GM12878 (cell line): ENCODE measurements around the gene GALNT18. TPM values are rescaled to one million over a fixed set of nuclear protein-coding genes. Genes with fewer than 3 reads are reported as not detected.

ENCODE experiments used
- ATAC-seq: fragments of 200-7000 bp; cut with Tn5 transposase; 3 replicates; pipeline ENCODE4 v1.9.1; 2020; ENCODE audit warnings: mild to moderate bottlenecking, moderate library complexity
- BruUV-seq: library from RNA; stranded (reverse); fragments of 400-500 nt; replicated peaks from 2 replicates; lab custom pipeline; 2021; lab: Mats Ljungman, UMichigan
- CTCF ChIA-PET: fragments of 300-600 bp; sonication (Branson Sonifier 250); formaldehyde crosslinking; extraction: SDS; loops from one replicate; lab custom pipeline; 2021; ENCODE audit warnings: inconsistent platforms; lab: Yijun Ruan, JAX
- POLR2A ChIA-PET: fragments of 350-600 bp; formaldehyde crosslinking; extraction: SDS; loops from one replicate; lab custom pipeline; 2021; ENCODE audit warnings: inconsistent platforms; lab: Charles Lee
- RAD21 ChIA-PET: fragments of 300-600 bp; sonication (Branson Sonifier 250); formaldehyde crosslinking; loops from one replicate; lab custom pipeline; 2023; ENCODE audit warnings: antibody characterized with exemption; ENCODE audit not compliant: unreplicated experiment; lab: Charles Lee
- SMC1A ChIA-PET: fragments of 300-600 bp; sonication (Branson Sonifier 250); formaldehyde crosslinking; loops from one replicate; lab custom pipeline; 2023; ENCODE audit not compliant: unreplicated experiment, uncharacterized antibody; lab: Charles Lee
- DNase-seq: peaks from one replicate; pipeline ENCODE4 v3.0.0-alpha.2; 2011; ENCODE audit warnings: low read depth, low spot score
- FAIRE-seq: peaks from 3 replicates; lab custom pipeline; 2011; peaks lifted over from hg19 to GRCh38; lab: Jason Lieb, UNC
- H2AFZ ChIP-seq: 2 replicates; pipeline ENCODE4 v1.6.0; 2011; ENCODE audit warnings: low read depth, low read length, control low read depth; ENCODE audit not compliant: control insufficient read depth
- H3K27ac ChIP-seq: 2 replicates; pipeline ENCODE4 v1.5.1; 2011; ENCODE audit warnings: control low read depth; ENCODE audit not compliant: control insufficient read depth, insufficient read depth
- H3K27me3 ChIP-seq, 2 experiments: replicated peaks in 1 of 2; 2 replicates each; pipeline versions ENCODE4 v1.6.0 to v1.6.1; 2011; ENCODE audit warnings: low read length in 1 of 2; ENCODE audit not compliant: control insufficient read depth in 2 of 2, insufficient read depth in 2 of 2
- H3K36me3 ChIP-seq, 2 experiments: 2 replicates each; pipeline ENCODE4 v1.5.1; 2011; ENCODE audit warnings: low read length in 1 of 2; ENCODE audit not compliant: control insufficient read depth in 2 of 2, insufficient read depth in 2 of 2
- H3K4me1 ChIP-seq: 2 replicates; pipeline ENCODE4 v1.6.1; 2011; ENCODE audit warnings: mild to moderate bottlenecking, low read length, moderate library complexity, mixed read lengths; ENCODE audit not compliant: control insufficient read depth, insufficient read depth
- H3K4me2 ChIP-seq: 2 replicates; pipeline ENCODE4 v1.6.0; 2011; ENCODE audit warnings: control low read depth; ENCODE audit not compliant: control insufficient read depth, insufficient read depth
- H3K4me3 ChIP-seq: fragments of 200-600 bp; sonication (generic); 2 replicates; pipeline ENCODE4 v1.5.1; 2016
- H3K79me2 ChIP-seq: 2 replicates; pipeline ENCODE4 v1.6.0; 2011; ENCODE audit warnings: low read length; ENCODE audit not compliant: control insufficient read depth, insufficient read depth
- H3K9ac ChIP-seq: 2 replicates; pipeline ENCODE4 v1.8.0; 2011; ENCODE audit warnings: low read length, control low read depth, mixed read lengths; ENCODE audit not compliant: control insufficient read depth, insufficient read depth
- H3K9me3 ChIP-seq: replicated peaks from 3 replicates; pipeline ENCODE4 v1.5.1; 2011; ENCODE audit warnings: mild to moderate bottlenecking, low read length; ENCODE audit not compliant: control insufficient read depth, insufficient read depth
- H4K20me1 ChIP-seq: 2 replicates; pipeline ENCODE4 v1.6.0; 2011; ENCODE audit not compliant: control insufficient read depth, insufficient read depth
- BCL11A ChIP-seq: IDR thresholded peaks from 2 replicates; pipeline ENCODE4 v1.6.1; 2011; ENCODE audit warnings: low read depth, low read length
- CHD1 ChIP-seq: IDR thresholded peaks from 2 replicates; pipeline ENCODE4 v1.6.1; 2012; ENCODE audit warnings: low read depth, low read length, improper control_type of control experiment
- EED ChIP-seq: sonication (generic); IDR thresholded peaks from 2 replicates; pipeline ENCODE4 v1.6.1; 2016; ENCODE audit warnings: antibody characterized with exemption, low read depth
- EZH2 ChIP-seq: IDR thresholded peaks from 2 replicates; pipeline ENCODE4 v1.6.1; 2012; ENCODE audit warnings: low read depth, mild to moderate bottlenecking, control low read depth, inconsistent platforms, low read length, borderline replicate concordance; ENCODE audit not compliant: control insufficient read depth
- JUNB ChIP-seq: IDR thresholded peaks from 2 replicates; pipeline ENCODE4 v1.6.1; 2016; ENCODE audit warnings: antibody characterized with exemption, mild to moderate bottlenecking
- MEF2B ChIP-seq: fragments of 450-650 bp; IDR thresholded peaks from 2 replicates; pipeline ENCODE4 v1.6.1; 2018; ENCODE audit warnings: mild to moderate bottlenecking, moderate library complexity; ENCODE audit not compliant: partially characterized antibody, poor library complexity, severe bottlenecking
- NR2C2 ChIP-seq: IDR thresholded peaks from 2 replicates; pipeline ENCODE4 v1.6.1; 2011; ENCODE audit warnings: borderline replicate concordance, low read depth; ENCODE audit not compliant: control insufficient read depth, insufficient read length
- NR2F1 ChIP-seq: fragments of 450-650 bp; conservative IDR thresholded peaks from 2 replicates; pipeline ENCODE4 v1.6.1; 2017; ENCODE audit warnings: mild to moderate bottlenecking
- RUNX3 ChIP-seq: IDR thresholded peaks from 2 replicates; pipeline ENCODE4 v1.6.1; 2012; ENCODE audit warnings: low read length, inconsistent platforms
- SMAD5 ChIP-seq: IDR thresholded peaks from 2 replicates; pipeline ENCODE4 v1.6.1; 2016; ENCODE audit warnings: antibody characterized with exemption, low read depth
- SMARCA5 ChIP-seq: fragments of 450-650 bp; IDR thresholded peaks from 2 replicates; pipeline ENCODE4 v1.6.1; 2017; ENCODE audit warnings: mild to moderate bottlenecking
- TAF1 ChIP-seq: IDR thresholded peaks from 2 replicates; pipeline ENCODE4 v1.6.1; 2011; ENCODE audit warnings: mild to moderate bottlenecking, low read depth, low read length, borderline replicate concordance
- TCF12 ChIP-seq: IDR thresholded peaks from 2 replicates; pipeline ENCODE4 v1.6.1; 2011; ENCODE audit warnings: low read depth, mild to moderate bottlenecking, low read length
- WGBS: methylation state at CpG from one replicate; pipeline ENCODE4 v1.1.6; 2016; ENCODE audit warnings: low lambda C conversion rate; ENCODE audit not compliant: insufficient replicate concordance, insufficient coverage; ENCODE audit errors: missing lambda C conversion rate; 5-methylcytosine and 5-hydroxymethylcytosine counted together
- in situ Hi-C: fragments of 300-500 bp; cut with MboI; formaldehyde crosslinking; loops from 9 replicates; pipeline ENCODE4 v1.14.3; 2018; ENCODE audit warnings: mixed read lengths
- intact Hi-C: fragments of 100-400 bp; cut with micrococcal nuclease; formaldehyde crosslinking; loops from one replicate; pipeline ENCODE4 v1.14.2; 2022; ENCODE audit not compliant: unreplicated experiment
- polyA plus RNA-seq, 11 experiments: library from polyadenylated mRNA; depleted of rRNA in 4 of 11; unstranded in 6 of 11; stranded (reverse) in 5 of 11; fragments of >200 nt; fragmentation: Nextera tagmentation in 4 of 11; fragmentation: Illumina TruSeq in 1 of 11; extraction: Ambion mirVana in 4 of 11; extraction: Trizol in 1 of 11; gene quantifications; 1 replicate in 1 of 11; 2 replicates in 10 of 11; pipeline versions ENCODE4 v1.2.1 to v1.2.3, GENCODE V29; 2011 to 2016; ENCODE audit warnings: inconsistent platforms in 2 of 11, missing spikeins in 2 of 11, low read depth in 1 of 11
- total RNA-seq, 4 experiments: library from RNA; depleted of rRNA in 3 of 4; stranded (reverse); fragments of >200 nt in 3 of 4; fragmentation: Illumina TruSeq in 1 of 4; extraction: Trizol in 1 of 4; gene quantifications; 2 replicates each; pipeline versions ENCODE4 v1.2.1 to v1.2.3, GENCODE V29; 2013 to 2021
- TF ChIP-seq, protein P1 (sequence below): IDR thresholded peaks from 2 replicates; pipeline ENCODE4 v1.6.1; 2011; ENCODE audit warnings: low read depth, mild to moderate bottlenecking, low read length, moderate library complexity, borderline replicate concordance; ENCODE audit errors: extremely low read depth
- TF ChIP-seq, protein P2 (sequence below): IDR thresholded peaks from 2 replicates; pipeline ENCODE4 v1.6.1; 2011; ENCODE audit warnings: mild to moderate bottlenecking, low read depth, low read length, moderate library complexity; ENCODE audit not compliant: insufficient replicate concordance
- TF ChIP-seq, protein P3 (sequence below): fragments of 450-650 bp; formaldehyde crosslinking; IDR thresholded peaks from 2 replicates; pipeline ENCODE4 v1.5.0; 2022; ENCODE audit warnings: mild to moderate bottlenecking, missing genetic modification characterization
- TF ChIP-seq, protein P4 (sequence below): IDR thresholded peaks from 2 replicates; pipeline ENCODE4 v1.6.1; 2012; ENCODE audit warnings: mild to moderate bottlenecking, low read depth, low read length

Gene GALNT18
- total and polyA plus RNA-seq, 10 of the 15 experiments (the other 5 are each of a cell fraction or from before 2014, with no cell fraction given): 1.2 to 14.2 (median 6.3) TPM

DNA sequence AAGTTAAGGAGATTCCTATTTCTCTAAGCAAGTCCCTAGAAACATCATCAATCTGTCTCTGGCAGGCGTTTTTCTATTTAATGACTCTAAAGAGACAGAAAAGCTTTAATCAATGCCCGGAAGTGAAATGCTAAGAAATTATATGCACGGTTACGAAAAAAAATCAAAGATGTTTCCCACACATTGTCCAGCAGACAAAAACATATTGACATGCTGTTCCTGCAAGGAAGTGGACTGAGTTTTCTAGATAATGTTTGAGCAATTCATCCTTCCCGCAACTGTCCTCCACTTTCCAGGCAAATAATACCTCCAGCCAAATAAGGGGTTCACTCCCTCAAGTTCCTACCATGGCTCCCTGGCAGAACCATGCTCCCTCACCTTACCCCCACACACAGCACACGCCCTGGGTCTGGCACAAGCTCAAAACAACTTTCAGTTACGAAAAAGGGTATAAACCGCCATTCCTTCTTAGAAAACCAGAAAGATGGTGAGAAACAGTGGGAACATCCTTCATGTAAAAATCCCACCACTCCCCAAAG lies 29.6 kb downstream of the GALNT18 start:
- POLR2A ChIA-PET: no interaction called here
- Histone ChIP-seq H3K36me3 (no peaks in the 10 kb centered on the region), H3K27ac (no peak overlapping the region), H3K4me1 (peaks cover 11% of the 10 kb centered on the region; the same call in 1 of the 2 replicates), H3K9ac (no peak overlapping the region), H3K4me2 (no peak overlapping the region), H3K79me2 (peaks cover 2% of the 10 kb centered on the region; the same call in 1 of the 2 replicates), H3K9me3 (no peaks in the 10 kb centered on the region), H3K4me3 (no peak overlapping the region), H4K20me1 (peaks cover 8% of the 10 kb centered on the region; the same call in 1 of the 2 replicates), H2AFZ (no peak overlapping the region), H3K27me3 (no peaks in the 10 kb centered on the region)
- no peak for FAIRE-seq
- TF ChIP-seq TCF12 (no peak), MEF2B (no peak), CHD1 (no peak), SMAD5 (no peak), BCL11A (no peak), TAF1 (no peak), RUNX3 (no peak), EED (no peak), EZH2 (no peak), NR2C2 (no peak), JUNB (no peak), SMARCA5 (no peak), NR2F1 (no peak)
- TF ChIP-seq, protein P1, sequence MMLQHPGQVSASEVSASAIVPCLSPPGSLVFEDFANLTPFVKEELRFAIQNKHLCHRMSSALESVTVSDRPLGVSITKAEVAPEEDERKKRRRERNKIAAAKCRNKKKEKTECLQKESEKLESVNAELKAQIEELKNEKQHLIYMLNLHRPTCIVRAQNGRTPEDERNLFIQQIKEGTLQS: no peak
- TF ChIP-seq, protein P2, sequence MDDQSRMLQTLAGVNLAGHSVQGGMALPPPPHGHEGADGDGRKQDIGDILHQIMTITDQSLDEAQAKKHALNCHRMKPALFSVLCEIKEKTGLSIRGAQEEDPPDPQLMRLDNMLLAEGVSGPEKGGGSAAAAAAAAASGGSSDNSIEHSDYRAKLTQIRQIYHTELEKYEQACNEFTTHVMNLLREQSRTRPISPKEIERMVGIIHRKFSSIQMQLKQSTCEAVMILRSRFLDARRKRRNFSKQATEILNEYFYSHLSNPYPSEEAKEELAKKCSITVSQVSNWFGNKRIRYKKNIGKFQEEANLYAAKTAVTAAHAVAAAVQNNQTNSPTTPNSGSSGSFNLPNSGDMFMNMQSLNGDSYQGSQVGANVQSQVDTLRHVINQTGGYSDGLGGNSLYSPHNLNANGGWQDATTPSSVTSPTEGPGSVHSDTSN: no peak
- TF ChIP-seq, protein P3, sequence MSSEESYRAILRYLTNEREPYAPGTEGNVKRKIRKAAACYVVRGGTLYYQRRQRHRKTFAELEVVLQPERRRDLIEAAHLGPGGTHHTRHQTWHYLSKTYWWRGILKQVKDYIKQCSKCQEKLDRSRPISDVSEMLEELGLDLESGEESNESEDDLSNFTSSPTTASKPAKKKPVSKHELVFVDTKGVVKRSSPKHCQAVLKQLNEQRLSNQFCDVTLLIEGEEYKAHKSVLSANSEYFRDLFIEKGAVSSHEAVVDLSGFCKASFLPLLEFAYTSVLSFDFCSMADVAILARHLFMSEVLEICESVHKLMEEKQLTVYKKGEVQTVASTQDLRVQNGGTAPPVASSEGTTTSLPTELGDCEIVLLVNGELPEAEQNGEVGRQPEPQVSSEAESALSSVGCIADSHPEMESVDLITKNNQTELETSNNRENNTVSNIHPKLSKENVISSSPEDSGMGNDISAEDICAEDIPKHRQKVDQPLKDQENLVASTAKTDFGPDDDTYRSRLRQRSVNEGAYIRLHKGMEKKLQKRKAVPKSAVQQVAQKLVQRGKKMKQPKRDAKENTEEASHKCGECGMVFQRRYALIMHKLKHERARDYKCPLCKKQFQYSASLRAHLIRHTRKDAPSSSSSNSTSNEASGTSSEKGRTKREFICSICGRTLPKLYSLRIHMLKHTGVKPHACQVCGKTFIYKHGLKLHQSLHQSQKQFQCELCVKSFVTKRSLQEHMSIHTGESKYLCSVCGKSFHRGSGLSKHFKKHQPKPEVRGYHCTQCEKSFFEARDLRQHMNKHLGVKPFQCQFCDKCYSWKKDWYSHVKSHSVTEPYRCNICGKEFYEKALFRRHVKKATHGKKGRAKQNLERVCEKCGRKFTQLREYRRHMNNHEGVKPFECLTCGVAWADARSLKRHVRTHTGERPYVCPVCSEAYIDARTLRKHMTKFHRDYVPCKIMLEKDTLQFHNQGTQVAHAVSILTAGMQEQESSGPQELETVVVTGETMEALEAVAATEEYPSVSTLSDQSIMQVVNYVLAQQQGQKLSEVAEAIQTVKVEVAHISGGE (CRISPR knock-in tag): no peak
- TF ChIP-seq, protein P4, sequence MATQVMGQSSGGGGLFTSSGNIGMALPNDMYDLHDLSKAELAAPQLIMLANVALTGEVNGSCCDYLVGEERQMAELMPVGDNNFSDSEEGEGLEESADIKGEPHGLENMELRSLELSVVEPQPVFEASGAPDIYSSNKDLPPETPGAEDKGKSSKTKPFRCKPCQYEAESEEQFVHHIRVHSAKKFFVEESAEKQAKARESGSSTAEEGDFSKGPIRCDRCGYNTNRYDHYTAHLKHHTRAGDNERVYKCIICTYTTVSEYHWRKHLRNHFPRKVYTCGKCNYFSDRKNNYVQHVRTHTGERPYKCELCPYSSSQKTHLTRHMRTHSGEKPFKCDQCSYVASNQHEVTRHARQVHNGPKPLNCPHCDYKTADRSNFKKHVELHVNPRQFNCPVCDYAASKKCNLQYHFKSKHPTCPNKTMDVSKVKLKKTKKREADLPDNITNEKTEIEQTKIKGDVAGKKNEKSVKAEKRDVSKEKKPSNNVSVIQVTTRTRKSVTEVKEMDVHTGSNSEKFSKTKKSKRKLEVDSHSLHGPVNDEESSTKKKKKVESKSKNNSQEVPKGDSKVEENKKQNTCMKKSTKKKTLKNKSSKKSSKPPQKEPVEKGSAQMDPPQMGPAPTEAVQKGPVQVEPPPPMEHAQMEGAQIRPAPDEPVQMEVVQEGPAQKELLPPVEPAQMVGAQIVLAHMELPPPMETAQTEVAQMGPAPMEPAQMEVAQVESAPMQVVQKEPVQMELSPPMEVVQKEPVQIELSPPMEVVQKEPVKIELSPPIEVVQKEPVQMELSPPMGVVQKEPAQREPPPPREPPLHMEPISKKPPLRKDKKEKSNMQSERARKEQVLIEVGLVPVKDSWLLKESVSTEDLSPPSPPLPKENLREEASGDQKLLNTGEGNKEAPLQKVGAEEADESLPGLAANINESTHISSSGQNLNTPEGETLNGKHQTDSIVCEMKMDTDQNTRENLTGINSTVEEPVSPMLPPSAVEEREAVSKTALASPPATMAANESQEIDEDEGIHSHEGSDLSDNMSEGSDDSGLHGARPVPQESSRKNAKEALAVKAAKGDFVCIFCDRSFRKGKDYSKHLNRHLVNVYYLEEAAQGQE: no peak
- CTCF ChIA-PET: interaction anchor here (1.0 kb wide), 1 partner anchor 17 kb away, joined by 4 read pairs; no protein-coding TSS in a partner anchor
- in situ Hi-C loops: no loop called here
- BruUV-seq: no TSS peak
- DNase-seq: no peak
- WGBS: 69% methylated on average over 8 of the region's 8 CpGs
- RAD21 ChIA-PET: no interaction called here
- intact Hi-C loops: no loop called here
- no peak for ATAC-seq
- SMC1A ChIA-PET: no interaction called here
